ENCODE results near the gene ZNF605. TPM values are rescaled to one million over a fixed set of nuclear protein-coding genes. Genes with fewer than 3 reads are reported as not detected.

ZNF605 gene
- total and polyA plus RNA-seq, 10 of the 15 experiments (the other 5 are each of a cell fraction or from before 2014, with no cell fraction given), result 0.95 to 4.8 (median 2.5) TPM

DNA sequence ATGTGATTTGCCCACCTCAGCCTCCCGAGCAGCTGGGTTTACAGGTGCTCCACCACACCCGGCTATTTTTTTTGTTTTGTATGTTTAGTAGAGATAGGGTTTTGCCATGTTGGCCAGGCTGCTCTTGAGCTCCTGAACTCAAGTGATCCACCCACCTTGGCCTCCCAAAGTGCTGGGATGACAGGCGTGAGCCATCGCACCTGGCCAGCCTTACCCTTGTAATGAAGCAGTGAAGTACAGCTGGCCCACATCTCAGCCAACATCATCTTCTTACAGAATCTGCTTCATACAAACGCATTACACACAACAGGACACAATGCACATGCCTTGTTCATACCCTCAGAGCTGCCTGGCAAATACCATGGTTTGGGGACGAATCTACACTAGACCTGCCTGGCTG lies 37.4 kb downstream of the ZNF605 start:
- peaks cover 13% of the 10 kb centered on the region for H3K9me3 ChIP-seq (replicated peaks; ENCODE audit: control insufficient read depth, insufficient read depth, low read length)
- SMC1A ChIA-PET (ENCODE audit: uncharacterized antibody, unreplicated experiment), result no interaction called here
- TF ChIP-seq BCL11A (IDR thresholded peaks at IDR 0.05; ENCODE audit: low read depth, low read length) (no peak), GABPA (IDR thresholded peaks at IDR 0.05; ENCODE audit: low read depth) (no peak), STAT3 (IDR thresholded peaks at IDR 0.05; ENCODE audit: low read depth, low read length) (no peak)
- TF ChIP-seq, protein P1, sequence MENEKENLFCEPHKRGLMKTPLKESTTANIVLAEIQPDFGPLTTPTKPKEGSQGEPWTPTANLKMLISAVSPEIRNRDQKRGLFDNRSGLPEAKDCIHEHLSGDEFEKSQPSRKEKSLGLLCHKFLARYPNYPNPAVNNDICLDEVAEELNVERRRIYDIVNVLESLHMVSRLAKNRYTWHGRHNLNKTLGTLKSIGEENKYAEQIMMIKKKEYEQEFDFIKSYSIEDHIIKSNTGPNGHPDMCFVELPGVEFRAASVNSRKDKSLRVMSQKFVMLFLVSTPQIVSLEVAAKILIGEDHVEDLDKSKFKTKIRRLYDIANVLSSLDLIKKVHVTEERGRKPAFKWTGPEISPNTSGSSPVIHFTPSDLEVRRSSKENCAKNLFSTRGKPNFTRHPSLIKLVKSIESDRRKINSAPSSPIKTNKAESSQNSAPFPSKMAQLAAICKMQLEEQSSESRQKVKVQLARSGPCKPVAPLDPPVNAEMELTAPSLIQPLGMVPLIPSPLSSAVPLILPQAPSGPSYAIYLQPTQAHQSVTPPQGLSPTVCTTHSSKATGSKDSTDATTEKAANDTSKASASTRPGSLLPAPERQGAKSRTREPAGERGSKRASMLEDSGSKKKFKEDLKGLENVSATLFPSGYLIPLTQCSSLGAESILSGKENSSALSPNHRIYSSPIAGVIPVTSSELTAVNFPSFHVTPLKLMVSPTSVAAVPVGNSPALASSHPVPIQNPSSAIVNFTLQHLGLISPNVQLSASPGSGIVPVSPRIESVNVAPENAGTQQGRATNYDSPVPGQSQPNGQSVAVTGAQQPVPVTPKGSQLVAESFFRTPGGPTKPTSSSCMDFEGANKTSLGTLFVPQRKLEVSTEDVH (IDR thresholded peaks at IDR 0.05; ENCODE audit: low read depth, partially characterized antibody), result no peak
- TF ChIP-seq, protein P2, sequence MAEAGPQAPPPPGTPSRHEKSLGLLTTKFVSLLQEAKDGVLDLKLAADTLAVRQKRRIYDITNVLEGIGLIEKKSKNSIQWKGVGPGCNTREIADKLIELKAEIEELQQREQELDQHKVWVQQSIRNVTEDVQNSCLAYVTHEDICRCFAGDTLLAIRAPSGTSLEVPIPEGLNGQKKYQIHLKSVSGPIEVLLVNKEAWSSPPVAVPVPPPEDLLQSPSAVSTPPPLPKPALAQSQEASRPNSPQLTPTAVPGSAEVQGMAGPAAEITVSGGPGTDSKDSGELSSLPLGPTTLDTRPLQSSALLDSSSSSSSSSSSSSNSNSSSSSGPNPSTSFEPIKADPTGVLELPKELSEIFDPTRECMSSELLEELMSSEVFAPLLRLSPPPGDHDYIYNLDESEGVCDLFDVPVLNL (IDR thresholded peaks at IDR 0.05; ENCODE audit: low read depth, low read length), result no peak
- FAIRE-seq, result no peak
- no peaks in the 10 kb centered on the region for H4K20me1 ChIP-seq (ENCODE audit: control insufficient read depth, insufficient read depth)
- H3K27ac ChIP-seq (ENCODE audit: control insufficient read depth, insufficient read depth), result no peak overlapping the region
- intact Hi-C loops (cut with micrococcal nuclease; ENCODE audit: unreplicated experiment), result no loop called here
- no peak for ATAC-seq
- RAD21 ChIA-PET (ENCODE audit: unreplicated experiment), result no interaction called here
- H3K36me3 ChIP-seq (ENCODE audit: control insufficient read depth in 2 of 2, insufficient read depth in 2 of 2, low read length in 1 of 2), result no peaks in the 10 kb centered on the region
- no peak overlapping the region for H3K9ac ChIP-seq (ENCODE audit: control insufficient read depth, insufficient read depth, low read length)
- H3K4me2 ChIP-seq (ENCODE audit: control insufficient read depth, insufficient read depth), result no peak overlapping the region
- POLR2A ChIA-PET, result no interaction called here
- H3K4me1 ChIP-seq (ENCODE audit: control insufficient read depth, insufficient read depth, low read length), result no peaks in the 10 kb centered on the region
- no TSS peak for BruUV-seq (replicated peaks)
- H2AFZ ChIP-seq (ENCODE audit: control insufficient read depth, low read depth, low read length), result no peak overlapping the region
- no peaks in the 10 kb centered on the region for H3K79me2 ChIP-seq (ENCODE audit: control insufficient read depth, insufficient read depth, low read length)
- no peak overlapping the region for H3K4me3 ChIP-seq
- WGBS (ENCODE audit: insufficient coverage, insufficient replicate concordance, low lambda C conversion rate, missing lambda C conversion rate), result 81% methylated on average over 6 of the region's 6 CpGs
- in situ Hi-C loops (cut with MboI), result no loop called here
- no peak for DNase-seq (ENCODE audit: low read depth, low spot score)
- CTCF ChIA-PET, result no interaction called here
- no peaks in the 10 kb centered on the region for H3K27me3 ChIP-seq (replicated peaks in 1 of 2; ENCODE audit: control insufficient read depth in 2 of 2, insufficient read depth in 2 of 2, low read length in 1 of 2)

All from GM12878 (cell line).